ENCODE measurements around the gene HSPA1L. TPM values are rescaled to one million over a fixed set of nuclear protein-coding genes. Genes with fewer than 3 reads are reported as not detected.

HSPA1L gene
- total RNA-seq, 1 donor from 2014 or later, result 0.46 TPM

Other genes with a start within 250 kb of the HSPA1L start
- 0.92 TPM in 1 of 2 replicates, not detected in the other for gene LTA, start 243.0 kb downstream of the HSPA1L start, total RNA-seq
- gene TNF, start 239.7 kb downstream of the HSPA1L start, total RNA-seq, result 16.7 and 18.6 TPM in 2 replicates
- gene LTB, start 232.9 kb downstream of the HSPA1L start, total RNA-seq, result 19.3 and 21.4 TPM in 2 replicates
- gene LST1, start 229.0 kb downstream of the HSPA1L start, total RNA-seq, result 0.42 TPM in 1 of 2 replicates, not detected in the other
- not detected in 2 replicates for gene NCR3, start 222.3 kb downstream of the HSPA1L start, total RNA-seq
- 0.33 TPM in 1 of 2 replicates, not detected in the other for gene AIF1, start 200.0 kb downstream of the HSPA1L start, total RNA-seq
- gene PRRC2A, start 194.6 kb downstream of the HSPA1L start, total RNA-seq, result 117 and 143 TPM in 2 replicates
- gene BAG6, start 162.6 kb downstream of the HSPA1L start, total RNA-seq, result 468 and 473 TPM in 2 replicates
- 1.3 and 1.8 TPM in 2 replicates for gene APOM, start 159.4 kb downstream of the HSPA1L start, total RNA-seq
- gene C6orf47, start 154.5 kb downstream of the HSPA1L start, total RNA-seq, result 19.0 and 24.9 TPM in 2 replicates
- gene GPANK1, start 150.3 kb downstream of the HSPA1L start, total RNA-seq, result 17.7 and 22.0 TPM in 2 replicates
- 366 and 405 TPM in 2 replicates for gene CSNK2B, start 149.2 kb downstream of the HSPA1L start, total RNA-seq
- 2.8 and 6.0 TPM in 2 replicates for gene LY6G5B, start 145.3 kb downstream of the HSPA1L start, total RNA-seq
- not detected in 2 replicates for gene LY6G5C, start 134.2 kb downstream of the HSPA1L start, total RNA-seq
- 43.8 and 45.5 TPM in 2 replicates for gene ABHD16A, start 112.0 kb downstream of the HSPA1L start, total RNA-seq
- not detected in 2 replicates for gene LY6G6F, start 108.4 kb downstream of the HSPA1L start, total RNA-seq
- not detected in 2 replicates for gene LY6G6D, start 99.9 kb downstream of the HSPA1L start, total RNA-seq
- not detected in 2 replicates for gene LY6G6C, start 93.5 kb downstream of the HSPA1L start, total RNA-seq
- 0.29 TPM in 1 of 2 replicates, not detected in the other for gene MPIG6B, start 91.9 kb downstream of the HSPA1L start, total RNA-seq
- gene DDAH2, start 86.0 kb downstream of the HSPA1L start, total RNA-seq, result 91.5 and 106 TPM in 2 replicates
- 494 and 498 TPM in 2 replicates for gene CLIC1, start 78.8 kb downstream of the HSPA1L start, total RNA-seq
- gene MSH5, start 75.3 kb downstream of the HSPA1L start, total RNA-seq, result 8.9 and 13.1 TPM in 2 replicates
- gene SAPCD1, start 52.6 kb downstream of the HSPA1L start, total RNA-seq, result 1.1 and 2.2 TPM in 2 replicates
- 1.5 and 3.1 TPM in 2 replicates for gene VWA7, start 38.0 kb downstream of the HSPA1L start, total RNA-seq
- gene VARS1, start 19.5 kb downstream of the HSPA1L start, total RNA-seq, result 165 and 181 TPM in 2 replicates
- gene LSM2, start 8.3 kb downstream of the HSPA1L start, total RNA-seq, result 78.6 and 89.0 TPM in 2 replicates
- gene HSPA1A, start 260 bp upstream of the HSPA1L start, total RNA-seq, result 54.6 and 67.0 TPM in 2 replicates
- gene HSPA1B, start 12.5 kb upstream of the HSPA1L start, total RNA-seq, result 68.3 and 79.1 TPM in 2 replicates
- gene NEU1, start 47.5 kb upstream of the HSPA1L start, total RNA-seq, result 142 and 152 TPM in 2 replicates
- 17.7 and 26.1 TPM in 2 replicates for gene SLC44A4, start 63.7 kb upstream of the HSPA1L start, total RNA-seq
- 55.7 and 59.3 TPM in 2 replicates for gene EHMT2, start 82.4 kb upstream of the HSPA1L start, total RNA-seq
- 3.0 and 4.9 TPM in 2 replicates for gene ZBTB12, start 86.8 kb upstream of the HSPA1L start, total RNA-seq
- gene C2, start 112.4 kb upstream of the HSPA1L start, total RNA-seq, result 0.07 and 0.63 TPM in 2 replicates
- 1.9 and 13.8 TPM in 2 replicates for gene CFB, start 130.8 kb upstream of the HSPA1L start, total RNA-seq
- 123 and 140 TPM in 2 replicates for gene NELFE, start 143.7 kb upstream of the HSPA1L start, total RNA-seq
- 43.3 and 49.1 TPM in 2 replicates for gene SKIC2, start 143.9 kb upstream of the HSPA1L start, total RNA-seq
- gene DXO, start 156.9 kb upstream of the HSPA1L start, total RNA-seq, result 28.1 and 30.6 TPM in 2 replicates
- 1.8 and 3.2 TPM in 2 replicates for gene C4A, start 166.8 kb upstream of the HSPA1L start, total RNA-seq
- 2.3 and 4.4 TPM in 2 replicates for gene C4B, start 199.5 kb upstream of the HSPA1L start, total RNA-seq
- 1.1 TPM in 1 of 2 replicates, not detected in the other for gene CYP21A2, start 223.1 kb upstream of the HSPA1L start, total RNA-seq